ENCODE data around the gene ZDHHC11B.
"Not testable (repeated sequence)": the region's sequence is repeated elsewhere in the genome, so short reads cannot be mapped to it uniquely, and the experiment has no call there.

DNA sequence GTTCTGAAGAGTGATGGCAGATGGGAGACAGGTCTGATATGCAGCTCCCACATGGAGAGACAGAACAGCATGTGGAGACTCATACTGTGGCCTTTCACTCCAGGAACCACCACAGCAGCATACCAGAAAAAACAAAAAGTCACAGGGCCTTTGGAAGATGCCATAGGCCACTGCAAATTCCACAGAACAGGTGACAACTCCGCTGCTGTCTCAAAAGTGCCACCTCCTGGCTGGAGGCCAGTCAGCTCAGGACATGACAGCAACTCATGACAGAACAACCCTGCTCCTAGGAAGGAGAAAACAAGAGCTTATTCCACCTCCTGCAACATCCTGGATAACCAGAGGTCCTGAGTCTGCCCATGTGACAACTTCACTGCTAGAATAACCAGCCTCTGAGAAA is 41.0 kb upstream of the ZDHHC11B start:
- TF ChIP-seq, protein P1, sequence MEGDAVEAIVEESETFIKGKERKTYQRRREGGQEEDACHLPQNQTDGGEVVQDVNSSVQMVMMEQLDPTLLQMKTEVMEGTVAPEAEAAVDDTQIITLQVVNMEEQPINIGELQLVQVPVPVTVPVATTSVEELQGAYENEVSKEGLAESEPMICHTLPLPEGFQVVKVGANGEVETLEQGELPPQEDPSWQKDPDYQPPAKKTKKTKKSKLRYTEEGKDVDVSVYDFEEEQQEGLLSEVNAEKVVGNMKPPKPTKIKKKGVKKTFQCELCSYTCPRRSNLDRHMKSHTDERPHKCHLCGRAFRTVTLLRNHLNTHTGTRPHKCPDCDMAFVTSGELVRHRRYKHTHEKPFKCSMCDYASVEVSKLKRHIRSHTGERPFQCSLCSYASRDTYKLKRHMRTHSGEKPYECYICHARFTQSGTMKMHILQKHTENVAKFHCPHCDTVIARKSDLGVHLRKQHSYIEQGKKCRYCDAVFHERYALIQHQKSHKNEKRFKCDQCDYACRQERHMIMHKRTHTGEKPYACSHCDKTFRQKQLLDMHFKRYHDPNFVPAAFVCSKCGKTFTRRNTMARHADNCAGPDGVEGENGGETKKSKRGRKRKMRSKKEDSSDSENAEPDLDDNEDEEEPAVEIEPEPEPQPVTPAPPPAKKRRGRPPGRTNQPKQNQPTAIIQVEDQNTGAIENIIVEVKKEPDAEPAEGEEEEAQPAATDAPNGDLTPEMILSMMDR (IDR thresholded peaks at IDR 0.05; ENCODE audit: low read depth, low read length): peak; percentile 6
- not testable (repeated sequence) for TF ChIP-seq POLR2A (IDR thresholded peaks at IDR 0.05; ENCODE audit: extremely low read depth, insufficient read length); MAX (IDR thresholded peaks at IDR 0.05; ENCODE audit: low read depth, low read length)

All from NB4 (cell line).